Activated B cell treated with CpG ODN at 0.5 μM for 24 hours (primary cell): Measurements from ENCODE around the gene MAML2. TPM values are rescaled to one million over a fixed set of nuclear protein-coding genes. Genes with fewer than 3 reads are reported as not detected.

Experiments
- ATAC-seq: fragments of 200-7000 bp; cut with Tn5 transposase; one replicate; pipeline ENCODE4 v1.10.0; 2021; ENCODE audit warnings: low read depth, mild to moderate bottlenecking, moderate library complexity
- CTCF ChIA-PET: fragments of 350-600 bp; sonication (Branson Sonifier 250); formaldehyde crosslinking; loops from one replicate; lab custom pipeline; 2021; ENCODE audit warnings: antibody characterized with exemption; lab: Charles Lee
- POLR2A ChIA-PET: fragments of 350-600 bp; sonication (Branson Sonifier 250); formaldehyde crosslinking; loops from one replicate; lab custom pipeline; 2021; ENCODE audit warnings: antibody characterized with exemption; lab: Charles Lee
- DNase-seq: peaks from one replicate; pipeline ENCODE4 v3.0.0; 2022
- H3K27ac Mint-ChIP-seq: one replicate; pipeline ENCODE4 v1.8.0; 2020; ENCODE audit warnings: mixed read lengths
- H3K27me3 Mint-ChIP-seq: one replicate; pipeline ENCODE4 v1.8.0; 2021; ENCODE audit warnings: mixed read lengths
- H3K36me3 Mint-ChIP-seq: one replicate; pipeline ENCODE4 v1.8.0; 2021; ENCODE audit warnings: low read depth, mixed read lengths
- H3K4me1 Mint-ChIP-seq: one replicate; pipeline ENCODE4 v1.8.0; 2021; ENCODE audit warnings: mixed read lengths
- H3K4me3 Mint-ChIP-seq: one replicate; pipeline ENCODE4 v1.8.0; 2020; ENCODE audit warnings: mild to moderate bottlenecking, mixed read lengths
- H3K9me3 Mint-ChIP-seq: one replicate; pipeline ENCODE4 v1.8.0; 2020; ENCODE audit warnings: mixed read lengths
- intact Hi-C: fragments of 100-400 bp; cut with micrococcal nuclease; formaldehyde crosslinking; loops from one replicate; pipeline ENCODE4 v1.15.1; 2024
- total RNA-seq: library from RNA; stranded (reverse); gene quantifications from 2 replicates; pipeline ENCODE4 v1.2.3, GENCODE V29; 2022
- TF ChIP-seq, protein P1 (sequence below): fragments of 200-600 bp; IDR thresholded peaks from one replicate; pipeline ENCODE4 v1.8.0; 2022; ENCODE audit warnings: antibody characterized with exemption, mild to moderate bottlenecking

Gene MAML2
- total RNA-seq, 1 donor from 2014 or later: 24.8 TPM

DNA sequence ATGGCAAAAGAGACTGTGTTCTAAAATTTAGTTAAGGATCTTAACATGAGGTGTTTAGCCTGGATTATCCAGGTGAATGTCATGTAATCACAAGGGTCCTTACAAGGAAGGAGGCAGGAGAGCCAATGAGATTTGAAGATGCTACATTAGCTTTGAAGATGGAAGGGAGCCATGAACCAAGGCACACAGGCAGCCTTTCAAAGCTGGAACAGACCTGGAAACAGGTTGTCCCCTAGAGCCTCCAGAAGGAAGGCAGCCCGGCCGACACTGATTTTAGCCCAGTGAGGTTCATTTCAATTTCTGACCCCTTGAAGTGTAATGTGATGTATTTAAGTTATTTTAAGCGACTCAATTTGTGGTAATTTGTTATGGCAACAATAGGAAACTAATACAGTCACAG lies 223.8 kb downstream of the MAML2 start:
- ATAC-seq: no peak
- Mint-ChIP-seq H3K4me1 (peaks cover 5% of the 10 kb centered on the region), H3K4me3 (no peak overlapping the region), H3K36me3 (peaks cover 14% of the 10 kb centered on the region), H3K9me3 (no peaks in the 10 kb centered on the region), H3K27ac (no peak overlapping the region), H3K27me3 (no peaks in the 10 kb centered on the region)
- DNase-seq: no peak
- intact Hi-C loops: loop anchor here (2.0 kb wide), 1 partner anchor 14 kb away; no protein-coding TSS in a partner anchor
- CTCF ChIA-PET: no interaction called here
- TF ChIP-seq, protein P1, sequence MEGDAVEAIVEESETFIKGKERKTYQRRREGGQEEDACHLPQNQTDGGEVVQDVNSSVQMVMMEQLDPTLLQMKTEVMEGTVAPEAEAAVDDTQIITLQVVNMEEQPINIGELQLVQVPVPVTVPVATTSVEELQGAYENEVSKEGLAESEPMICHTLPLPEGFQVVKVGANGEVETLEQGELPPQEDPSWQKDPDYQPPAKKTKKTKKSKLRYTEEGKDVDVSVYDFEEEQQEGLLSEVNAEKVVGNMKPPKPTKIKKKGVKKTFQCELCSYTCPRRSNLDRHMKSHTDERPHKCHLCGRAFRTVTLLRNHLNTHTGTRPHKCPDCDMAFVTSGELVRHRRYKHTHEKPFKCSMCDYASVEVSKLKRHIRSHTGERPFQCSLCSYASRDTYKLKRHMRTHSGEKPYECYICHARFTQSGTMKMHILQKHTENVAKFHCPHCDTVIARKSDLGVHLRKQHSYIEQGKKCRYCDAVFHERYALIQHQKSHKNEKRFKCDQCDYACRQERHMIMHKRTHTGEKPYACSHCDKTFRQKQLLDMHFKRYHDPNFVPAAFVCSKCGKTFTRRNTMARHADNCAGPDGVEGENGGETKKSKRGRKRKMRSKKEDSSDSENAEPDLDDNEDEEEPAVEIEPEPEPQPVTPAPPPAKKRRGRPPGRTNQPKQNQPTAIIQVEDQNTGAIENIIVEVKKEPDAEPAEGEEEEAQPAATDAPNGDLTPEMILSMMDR: no peak
- POLR2A ChIA-PET: interaction anchor here (0.6 kb wide), 2 partner anchors 12 to 41 kb away, joined by 3 to 4 read pairs; no protein-coding TSS in a partner anchor

DNA sequence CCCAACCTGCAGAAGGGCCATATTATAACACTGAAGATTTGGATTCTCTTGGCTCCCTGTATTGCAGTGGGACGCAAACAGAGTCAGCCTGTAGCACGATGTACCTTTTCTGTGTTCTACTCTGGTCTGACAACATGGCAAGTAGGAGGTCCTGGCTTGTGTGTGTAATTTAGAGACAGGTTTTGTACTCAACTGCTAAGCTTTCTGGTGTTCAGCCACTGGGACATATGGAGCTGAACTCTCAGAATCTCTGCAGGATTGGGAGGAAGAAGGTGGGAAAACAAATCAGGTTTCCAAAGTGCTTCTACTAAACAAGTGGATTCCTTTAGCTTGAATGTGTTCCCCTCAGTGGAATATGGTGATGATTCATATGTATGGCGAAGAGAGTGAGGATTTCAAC lies 226.6 kb downstream of the MAML2 start:
- TF ChIP-seq, protein P1: no peak
- DNase-seq (no peak), ATAC-seq (no peak)
- no peak overlapping the region for H3K27ac Mint-ChIP-seq
- peaks cover 11% of the 10 kb centered on the region for H3K36me3 Mint-ChIP-seq
- peaks cover 9% of the 10 kb centered on the region for H3K4me1 Mint-ChIP-seq
- no peaks in the 10 kb centered on the region for H3K27me3 Mint-ChIP-seq
- intact Hi-C loops: no loop called here
- H3K9me3 Mint-ChIP-seq: no peaks in the 10 kb centered on the region
- H3K4me3 Mint-ChIP-seq: no peak overlapping the region
- ChIA-PET CTCF (no interaction called here), POLR2A (interaction anchor here (0.7 kb wide), 1 partner anchor 218 kb away, joined by 3 read pairs; no protein-coding TSS in a partner anchor)

- TF ChIP-seq, protein P1: no peak
- ChIA-PET POLR2A (interaction anchor here (0.7 kb wide), 1 partner anchor 229 kb away, joined by 7 read pairs; no protein-coding TSS in a partner anchor), CTCF (interaction anchor here (0.9 kb wide), 1 partner anchor 229 kb away, joined by 4 read pairs; the partner anchor contains the start of gene MAML2)
- Mint-ChIP-seq H3K4me1 (peaks cover 9% of the 10 kb centered on the region), H3K4me3 (no peak overlapping the region), H3K9me3 (no peaks in the 10 kb centered on the region), H3K27me3 (no peaks in the 10 kb centered on the region), H3K36me3 (peaks cover 11% of the 10 kb centered on the region), H3K27ac (no peak overlapping the region)
- DNase-seq (no peak), ATAC-seq (no peak)
- intact Hi-C loops: no loop called here
Observed at GRCh38 chr11:96114178-96115064, 228.6 kb downstream of the MAML2 start.

- no peaks in the 10 kb centered on the region for H3K27me3 Mint-ChIP-seq
- intact Hi-C loops: no loop called here
- TF ChIP-seq, protein P1: no peak
- H3K4me3 Mint-ChIP-seq: no peak overlapping the region
- ATAC-seq (no peak), DNase-seq (no peak)
- peaks cover 9% of the 10 kb centered on the region for H3K4me1 Mint-ChIP-seq
- H3K9me3 Mint-ChIP-seq: no peaks in the 10 kb centered on the region
- H3K36me3 Mint-ChIP-seq: peaks cover 11% of the 10 kb centered on the region
- ChIA-PET CTCF (no interaction called here), POLR2A (interaction anchor here (0.7 kb wide), 1 partner anchor 230 kb away, joined by 7 read pairs; no protein-coding TSS in a partner anchor)
- H3K27ac Mint-ChIP-seq: no peak overlapping the region
Observed at GRCh38 chr11:96113193-96113681, 229.8 kb downstream of the MAML2 start.
